ENCODE data around the gene SULT6B1.

- TF ChIP-seq CTCF (conservative IDR thresholded peaks at IDR 0.05; ENCODE audit: low read depth, low read length) (no peak), EZH2 (IDR thresholded peaks at IDR 0.05; ENCODE audit: borderline replicate concordance, low read depth, low read length, poor library complexity, severe bottlenecking) (no peak)
Observed at GRCh38 chr2:37143974-37144373, 44.5 kb downstream of the SULT6B1 start.

Measured in A673 (cell line).